SK-N-SH treated with all-trans-retinoic acid at 6 μM for 48 hours (cell line): Measurements from ENCODE around the gene TRIM24.

Experiments used
- ATAC-seq: fragments of 200-7000 bp; cut with Tn5 transposase; 3 replicates; pipeline ENCODE4 v1.9.1; 2020; ENCODE audit warnings: mild to moderate bottlenecking, moderate library complexity
- ARNTL ChIP-seq: fragments of 450-650 bp; formaldehyde crosslinking; IDR thresholded peaks from 2 replicates; pipeline ENCODE4 v1.5.0; 2020; ENCODE audit warnings: low read depth, mild to moderate bottlenecking, moderate library complexity, borderline replicate concordance
- BACH2 ChIP-seq: fragments of 250-450 bp; sonication (Bioruptor Pico); IDR thresholded peaks from 2 replicates; pipeline ENCODE4 v1.9.0; 2021; ENCODE audit warnings: mild to moderate bottlenecking, borderline replicate concordance
- CREB5 ChIP-seq: fragments of 250-450 bp; sonication (Bioruptor Pico); IDR thresholded peaks from 2 replicates; pipeline ENCODE4 v1.5.1; 2020; ENCODE audit warnings: low read depth, mild to moderate bottlenecking, moderate library complexity
- CSDC2 ChIP-seq: fragments of 250-450 bp; sonication (Bioruptor Pico); IDR thresholded peaks from 2 replicates; pipeline ENCODE4 v1.5.0; 2020; ENCODE audit warnings: mild to moderate bottlenecking, moderate library complexity
- CSRNP3 ChIP-seq: fragments of 250-450 bp; sonication (Bioruptor Pico); IDR thresholded peaks from 2 replicates; pipeline ENCODE4 v1.5.1; 2021; ENCODE audit warnings: mild to moderate bottlenecking, moderate library complexity
- GLIS3 ChIP-seq: fragments of 250-450 bp; sonication (Bioruptor Pico); IDR thresholded peaks from 2 replicates; pipeline ENCODE4 v1.5.0; 2020; ENCODE audit warnings: mild to moderate bottlenecking, moderate library complexity
- ISL1 ChIP-seq: fragments of 250-450 bp; sonication (Bioruptor Pico); IDR thresholded peaks from 2 replicates; pipeline ENCODE4 v2.1.2; 2022; ENCODE audit warnings: mild to moderate bottlenecking, moderate library complexity
- OSR1 ChIP-seq: fragments of 250-450 bp; sonication (Bioruptor Pico); IDR thresholded peaks from 2 replicates; pipeline ENCODE4 v1.8.0; 2022; ENCODE audit warnings: moderate library complexity, mild to moderate bottlenecking, inconsistent platforms
- PATZ1 ChIP-seq: fragments of 250-450 bp; sonication (Bioruptor Pico); IDR thresholded peaks from 2 replicates; pipeline ENCODE4 v1.8.0; 2020; ENCODE audit warnings: mild to moderate bottlenecking, moderate library complexity, borderline replicate concordance
- POU6F1 ChIP-seq: fragments of 250-450 bp; sonication (Bioruptor Pico); IDR thresholded peaks from 2 replicates; pipeline ENCODE4 v1.8.0; 2021; ENCODE audit warnings: low read depth, mild to moderate bottlenecking, moderate library complexity, borderline replicate concordance
- PPARA ChIP-seq: fragments of 250-450 bp; sonication (Bioruptor Pico); IDR thresholded peaks from 2 replicates; pipeline ENCODE4 v1.5.0; 2020; ENCODE audit warnings: mild to moderate bottlenecking, borderline replicate concordance
- RARB ChIP-seq: fragments of 250-450 bp; sonication (Bioruptor Pico); IDR thresholded peaks from 2 replicates; pipeline ENCODE4 v1.8.0; 2021; ENCODE audit warnings: mild to moderate bottlenecking, moderate library complexity
- SNAI2 ChIP-seq: fragments of 250-450 bp; sonication (Bioruptor Pico); IDR thresholded peaks from 2 replicates; pipeline ENCODE4 v1.5.0; 2020; ENCODE audit warnings: mild to moderate bottlenecking, moderate library complexity
- TCF4 ChIP-seq: fragments of 250-450 bp; sonication (Bioruptor Pico); IDR thresholded peaks from 2 replicates; pipeline ENCODE4 v1.8.0; 2021; ENCODE audit warnings: mild to moderate bottlenecking, moderate library complexity, borderline replicate concordance
- TOX ChIP-seq: fragments of 250-450 bp; sonication (Bioruptor Pico); IDR thresholded peaks from 2 replicates; pipeline ENCODE4 v1.8.0; 2021; ENCODE audit warnings: mild to moderate bottlenecking, moderate library complexity, borderline replicate concordance
- TSHZ2 ChIP-seq: fragments of 250-450 bp; sonication (Bioruptor Pico); IDR thresholded peaks from 2 replicates; pipeline ENCODE4 v1.5.0; 2020; ENCODE audit warnings: mild to moderate bottlenecking, moderate library complexity
- ZC3H10 ChIP-seq: fragments of 250-450 bp; sonication (Bioruptor Pico); IDR thresholded peaks from 2 replicates; pipeline ENCODE4 v1.5.1; 2021; ENCODE audit warnings: mild to moderate bottlenecking, moderate library complexity
- ZFP3 ChIP-seq: fragments of 250-450 bp; sonication (Bioruptor Pico); IDR thresholded peaks from 2 replicates; pipeline ENCODE4 v1.5.0; 2020; ENCODE audit warnings: mild to moderate bottlenecking, moderate library complexity
- ZFP30 ChIP-seq: fragments of 450-650 bp; formaldehyde crosslinking; IDR thresholded peaks from 2 replicates; pipeline ENCODE4 v1.5.0; 2022; ENCODE audit warnings: mild to moderate bottlenecking, moderate library complexity
- ZNF565 ChIP-seq: fragments of 450-650 bp; formaldehyde crosslinking; conservative IDR thresholded peaks from 2 replicates; pipeline ENCODE4 v1.5.0; 2020; ENCODE audit warnings: low read depth, mild to moderate bottlenecking, moderate library complexity
- ZNF70 ChIP-seq: fragments of 450-650 bp; formaldehyde crosslinking; IDR thresholded peaks from 2 replicates; pipeline ENCODE4 v1.5.0; 2020; ENCODE audit warnings: mild to moderate bottlenecking, moderate library complexity
- ZNF8 ChIP-seq: fragments of 450-650 bp; formaldehyde crosslinking; IDR thresholded peaks from 2 replicates; pipeline ENCODE4 v1.5.0; 2020; ENCODE audit warnings: mild to moderate bottlenecking, moderate library complexity

TRIM24 gene

GRCh38 chr7:138425026-138425425 is 35.0 kb upstream of the TRIM24 start:
- TF ChIP-seq PATZ1 (CRISPR knock-in tag) (no peak), OSR1 (CRISPR knock-in tag) (no peak), CSDC2 (CRISPR knock-in tag) (no peak), CREB5 (CRISPR knock-in tag) (no peak), SNAI2 (CRISPR knock-in tag) (no peak), ZFP3 (no peak), ZC3H10 (CRISPR knock-in tag) (no peak), RARB (CRISPR knock-in tag) (no peak), CSRNP3 (CRISPR knock-in tag) (no peak), PPARA (CRISPR knock-in tag) (no peak), ARNTL (CRISPR knock-in tag) (no peak), ISL1 (no peak), TSHZ2 (CRISPR knock-in tag) (no peak), ZNF565 (CRISPR knock-in tag) (no peak)
- ATAC-seq: no peak

- no peak for ATAC-seq
- TF ChIP-seq TSHZ2 (CRISPR knock-in tag) (no peak), ZC3H10 (CRISPR knock-in tag) (no peak), ZFP30 (CRISPR knock-in tag) (no peak), ZNF8 (CRISPR knock-in tag) (no peak), TOX (CRISPR knock-in tag) (no peak), OSR1 (CRISPR knock-in tag) (no peak), GLIS3 (no peak), ZNF565 (CRISPR knock-in tag) (no peak), POU6F1 (CRISPR knock-in tag) (no peak), CSRNP3 (CRISPR knock-in tag) (no peak), PPARA (CRISPR knock-in tag) (no peak), BACH2 (CRISPR knock-in tag) (no peak), ISL1 (no peak), PATZ1 (CRISPR knock-in tag) (no peak), ZFP3 (no peak), ZNF70 (no peak), SNAI2 (CRISPR knock-in tag) (no peak), RARB (CRISPR knock-in tag) (no peak), TCF4 (no peak), CSDC2 (CRISPR knock-in tag) (no peak)
- TF ChIP-seq, all 23 proteins: peak for 0
Measured at GRCh38 chr7:138429577-138430250, 30.3 kb upstream of the TRIM24 start.
